ENCODE measurements around the gene ABCC6. TPM values are rescaled to one million over a fixed set of nuclear protein-coding genes. Genes with fewer than 3 reads are reported as not detected.
A peak's percentile ranks its signal among the peaks of the same experiment; 100 is the strongest.

Gene ABCC6
- total and polyA plus RNA-seq, 2 of the 13 experiments (the other 11 are each of a cell fraction or from before 2014, with no cell fraction given), result 82.4 to 105 TPM

GRCh38 chr16:16149710-16150116 is 73.6 kb downstream of the ABCC6 start (continued):
- TF ChIP-seq IRF9 (CRISPR knock-in tag; IDR thresholded peaks at IDR 0.05; ENCODE audit: borderline replicate concordance), result no peak
- no peak for TF ChIP-seq ZNF841 (CRISPR knock-in tag; IDR thresholded peaks at IDR 0.05; ENCODE audit: borderline replicate concordance)
- no peak for TF ChIP-seq BRD4 (CRISPR knock-in tag; IDR thresholded peaks at IDR 0.05)
- peak; percentile 73 for TF ChIP-seq GABPB1 (CRISPR knock-in tag; IDR thresholded peaks at IDR 0.05)
- no peak for TF ChIP-seq NRL (CRISPR knock-in tag; IDR thresholded peaks at IDR 0.05; ENCODE audit: borderline replicate concordance)
- TF ChIP-seq PLRG1 (conservative IDR thresholded peaks at IDR 0.05), result no peak
- TF ChIP-seq ZNF552 (CRISPR knock-in tag; IDR thresholded peaks at IDR 0.05; ENCODE audit: borderline replicate concordance), result no peak
- TF ChIP-seq NCOA1 (CRISPR knock-in tag; IDR thresholded peaks at IDR 0.05), result no peak
- no peak for TF ChIP-seq PRDM4 (CRISPR knock-in tag; IDR thresholded peaks at IDR 0.05; ENCODE audit: borderline replicate concordance)
- peak; percentile 74; the same call in 1 of the 2 replicates for TF ChIP-seq NCOA5 (CRISPR knock-in tag; IDR thresholded peaks at IDR 0.05)
- TF ChIP-seq TOE1 (CRISPR knock-in tag; IDR thresholded peaks at IDR 0.05), result peak; percentile 59; the same call in 1 of the 2 replicates
- TF ChIP-seq, protein P1, sequence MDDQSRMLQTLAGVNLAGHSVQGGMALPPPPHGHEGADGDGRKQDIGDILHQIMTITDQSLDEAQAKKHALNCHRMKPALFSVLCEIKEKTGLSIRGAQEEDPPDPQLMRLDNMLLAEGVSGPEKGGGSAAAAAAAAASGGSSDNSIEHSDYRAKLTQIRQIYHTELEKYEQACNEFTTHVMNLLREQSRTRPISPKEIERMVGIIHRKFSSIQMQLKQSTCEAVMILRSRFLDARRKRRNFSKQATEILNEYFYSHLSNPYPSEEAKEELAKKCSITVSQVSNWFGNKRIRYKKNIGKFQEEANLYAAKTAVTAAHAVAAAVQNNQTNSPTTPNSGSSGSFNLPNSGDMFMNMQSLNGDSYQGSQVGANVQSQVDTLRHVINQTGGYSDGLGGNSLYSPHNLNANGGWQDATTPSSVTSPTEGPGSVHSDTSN (CRISPR knock-in tag; IDR thresholded peaks at IDR 0.05; ENCODE audit: borderline replicate concordance), result no peak
- TF ChIP-seq NFRKB (IDR thresholded peaks at IDR 0.05), result no peak
- TF ChIP-seq HDAC6 (IDR thresholded peaks at IDR 0.05; ENCODE audit: low read depth, low read length), result no peak
- no peak; the same call in 1 of the 2 replicates for TF ChIP-seq ZBTB26 (CRISPR knock-in tag; IDR thresholded peaks at IDR 0.05; ENCODE audit: borderline replicate concordance)
- no peak; the same call in 1 of the 2 replicates for TF ChIP-seq FUBP1 (CRISPR knock-in tag; IDR thresholded peaks at IDR 0.05; ENCODE audit: borderline replicate concordance)
- TF ChIP-seq EEA1 (CRISPR knock-in tag; IDR thresholded peaks at IDR 0.05; ENCODE audit: borderline replicate concordance), result 0 out of 2 replicates have a peak, but pooled peaks have one; percentile 56
- 0 out of 2 replicates have a peak, but pooled peaks have one; percentile 18 for TF ChIP-seq ZIK1 (CRISPR knock-in tag; IDR thresholded peaks at IDR 0.05; ENCODE audit: borderline replicate concordance, low read depth)
- peak; percentile 61 for TF ChIP-seq ZNF574 (CRISPR knock-in tag; IDR thresholded peaks at IDR 0.05)

Measured in HepG2 (cell line).